HFF-Myc (cell line): ENCODE data around the gene TRAPPC3.
"Not testable (repeated sequence)": the region's sequence is repeated elsewhere in the genome, so short reads cannot be mapped to it uniquely, and the experiment has no call there.

Source experiments
- DNase-seq: peaks from one replicate; pipeline ENCODE4 v3.0.0-alpha.2; 2011; ENCODE audit warnings: low read depth; ENCODE audit errors: extremely low read depth
- H3K4me3 ChIP-seq: replicated peaks from 2 replicates; pipeline ENCODE4 v1.5.1; 2011; ENCODE audit warnings: low read depth, mild to moderate bottlenecking, control low read depth, low read length
- CTCF ChIP-seq: IDR thresholded peaks from 2 replicates; pipeline ENCODE4 v1.5.1; 2012; ENCODE audit warnings: mild to moderate bottlenecking, low read depth, low read length, control low read depth; ENCODE audit errors: missing control alignments

TRAPPC3 gene

GRCh38 chr1:36160388-36160948 lies 11.2 kb upstream of the TRAPPC3 start:
- TF ChIP-seq CTCF: no peak
- no peak for DNase-seq
- peak overlapping the region; percentile 52 for H3K4me3 ChIP-seq

GRCh38 chr1:36159614-36160387 lies 10.5 kb upstream of the TRAPPC3 start:
- H3K4me3 ChIP-seq: peak overlapping the region; percentile 52

GRCh38 chr1:36158827-36159252 lies 9.6 kb upstream of the TRAPPC3 start:
- not testable (repeated sequence) for DNase-seq
- H3K4me3 ChIP-seq: peak overlapping the region; percentile 89

More at GRCh38 chr1:36159614-36160387, 10.5 kb upstream of the TRAPPC3 start:
- no peak for DNase-seq
- TF ChIP-seq CTCF: no peak

- H3K4me3 ChIP-seq: peak overlapping the region; percentile 89
- TF ChIP-seq CTCF: no peak
- no peak for DNase-seq
Observed at GRCh38 chr1:36157973-36158826, 8.9 kb upstream of the TRAPPC3 start.

- H3K4me3 ChIP-seq: peak overlapping the region; percentile 89
- no peak for DNase-seq
- no peak for TF ChIP-seq CTCF
Observed at GRCh38 chr1:36157115-36157903, 8.0 kb upstream of the TRAPPC3 start.

GRCh38 chr1:36156329-36157114 lies 7.2 kb upstream of the TRAPPC3 start:
- peak overlapping the region; percentile 89 for H3K4me3 ChIP-seq
- TF ChIP-seq CTCF: no peak
- DNase-seq: no peak
